ENCODE data around the gene KRT36. TPM values are rescaled to one million over a fixed set of nuclear protein-coding genes. Genes with fewer than 3 reads are reported as not detected.

The KRT36 gene
- total and polyA plus RNA-seq, 4 donors: 0.02 TPM; not detected in 3

GRCh38 chr17:41528959-41529353 is 39.2 kb upstream of the KRT36 start:
- WGBS, 2 donors: 47 to 51% methylated on average over 10 of the region's 10 CpGs
- H3K4me3 ChIP-seq: no peak overlapping the region
- H3K36me3 ChIP-seq (ENCODE audit: control insufficient read depth in 4 of 4, insufficient read depth in 4 of 4, low read length in 4 of 4): no peaks in the 10 kb centered on the region
- DNase-seq: no peak
- peaks cover 0 to 3% (median 0%) of the 10 kb centered on the region in 5 donors for H3K4me1 ChIP-seq (ENCODE audit: control insufficient read depth in 5 of 5, insufficient read depth in 5 of 5, low read length in 5 of 5)
- peaks cover 0 to 4% (median 0%) of the 10 kb centered on the region in 4 donors for H3K9me3 ChIP-seq (ENCODE audit: control insufficient read depth in 4 of 4, insufficient read depth in 3 of 4, low read length in 3 of 4)
- TF ChIP-seq CTCF (IDR thresholded peaks at IDR 0.05; ENCODE audit: control extremely low read depth, extremely low read depth): no peak
- peaks cover 0 to 28% (median 27%) of the 10 kb centered on the region in 3 donors for H3K27me3 ChIP-seq (ENCODE audit: control insufficient read depth in 3 of 3, insufficient read depth in 3 of 3, low read length in 2 of 3)
- no peak overlapping the region for H3K9ac ChIP-seq (ENCODE audit: insufficient read depth in 1 of 2, low read length in 2 of 2)
- peak overlapping the region in 1 of 2 donors; percentile 65 for H3K27ac ChIP-seq (ENCODE audit: low read depth in 1 of 2, low read length in 1 of 2)
- ATAC-seq (ENCODE audit: insufficient read depth, low FRiP score): no peak

- WGBS, 2 donors: 6 to 7% methylated on average over 62 of the region's 62 CpGs
- Histone ChIP-seq H3K9me3 (ENCODE audit: control insufficient read depth in 4 of 4, insufficient read depth in 3 of 4, low read length in 3 of 4) (peaks cover 0 to 4% (median 0%) of the 10 kb centered on the region in 4 donors), H3K27ac (ENCODE audit: low read depth in 1 of 2, low read length in 1 of 2) (peak overlapping the region in 1 of 2 donors; percentile 87), H3K4me1 (ENCODE audit: control insufficient read depth in 5 of 5, insufficient read depth in 5 of 5, low read length in 5 of 5) (peaks cover 0 to 6% (median 0%) of the 10 kb centered on the region in 5 donors), H3K27me3 (ENCODE audit: control insufficient read depth in 3 of 3, insufficient read depth in 3 of 3, low read length in 2 of 3) (peaks cover 0 to 28% (median 27%) of the 10 kb centered on the region in 3 donors), H3K4me3 (peak overlapping the region; percentile 33), H3K9ac (ENCODE audit: insufficient read depth in 1 of 2, low read length in 2 of 2) (peak overlapping the region in 1 of 2 donors; percentile 63), H3K36me3 (ENCODE audit: control insufficient read depth in 4 of 4, insufficient read depth in 4 of 4, low read length in 4 of 4) (no peaks in the 10 kb centered on the region)
- DNase-seq: peak in 1 of 3 donors; percentile 31
- ATAC-seq (ENCODE audit: insufficient read depth, low FRiP score): peak; percentile 17
- no peak for TF ChIP-seq CTCF (IDR thresholded peaks at IDR 0.05; ENCODE audit: control extremely low read depth, extremely low read depth)
These were observed 37.6 kb upstream of the KRT36 start for GRCh38 chr17:41527063-41528023.

GRCh38 chr17:41524261-41524660 is 34.6 kb upstream of the KRT36 start:
- H3K9me3 ChIP-seq (ENCODE audit: control insufficient read depth in 4 of 4, insufficient read depth in 3 of 4, low read length in 3 of 4): peaks cover 0 to 2% (median 0%) of the 10 kb centered on the region in 4 donors
- no peak overlapping the region for H3K4me3 ChIP-seq
- ATAC-seq (ENCODE audit: insufficient read depth, low FRiP score) (no peak), DNase-seq (no peak)
- no peaks in the 10 kb centered on the region for H3K36me3 ChIP-seq (ENCODE audit: control insufficient read depth in 4 of 4, insufficient read depth in 4 of 4, low read length in 4 of 4)
- H3K4me1 ChIP-seq (ENCODE audit: control insufficient read depth in 5 of 5, insufficient read depth in 5 of 5, low read length in 5 of 5): peaks cover 0 to 14% (median 0%) of the 10 kb centered on the region in 5 donors
- H3K9ac ChIP-seq (ENCODE audit: insufficient read depth in 1 of 2, low read length in 2 of 2): no peak overlapping the region
- WGBS, 2 donors: 80 to 86% methylated on average over 11 of the region's 11 CpGs
- TF ChIP-seq CTCF (IDR thresholded peaks at IDR 0.05; ENCODE audit: control extremely low read depth, extremely low read depth): no peak
- H3K27ac ChIP-seq (ENCODE audit: low read depth in 1 of 2, low read length in 1 of 2): peak overlapping the region in 1 of 2 donors; percentile 26
- H3K27me3 ChIP-seq (ENCODE audit: control insufficient read depth in 3 of 3, insufficient read depth in 3 of 3, low read length in 2 of 3): peaks cover 0 to 17% (median 17%) of the 10 kb centered on the region in 3 donors
